Stimulated activated CD4-positive, alpha-beta T cell treated with anti-CD3 and anti-CD28 coated beads, Interleukin-1b, Interleukin-23, amount 100 ng/mL, for 1 hour (primary cell): ENCODE data around the gene LIME1.

ENCODE experiments used
- DNase-seq, 2 donors: peaks; one replicate each; pipeline ENCODE4 v3.0.0-alpha.2; 2020; ENCODE audit warnings: low read depth in 2 of 2

Gene LIME1

DNA sequence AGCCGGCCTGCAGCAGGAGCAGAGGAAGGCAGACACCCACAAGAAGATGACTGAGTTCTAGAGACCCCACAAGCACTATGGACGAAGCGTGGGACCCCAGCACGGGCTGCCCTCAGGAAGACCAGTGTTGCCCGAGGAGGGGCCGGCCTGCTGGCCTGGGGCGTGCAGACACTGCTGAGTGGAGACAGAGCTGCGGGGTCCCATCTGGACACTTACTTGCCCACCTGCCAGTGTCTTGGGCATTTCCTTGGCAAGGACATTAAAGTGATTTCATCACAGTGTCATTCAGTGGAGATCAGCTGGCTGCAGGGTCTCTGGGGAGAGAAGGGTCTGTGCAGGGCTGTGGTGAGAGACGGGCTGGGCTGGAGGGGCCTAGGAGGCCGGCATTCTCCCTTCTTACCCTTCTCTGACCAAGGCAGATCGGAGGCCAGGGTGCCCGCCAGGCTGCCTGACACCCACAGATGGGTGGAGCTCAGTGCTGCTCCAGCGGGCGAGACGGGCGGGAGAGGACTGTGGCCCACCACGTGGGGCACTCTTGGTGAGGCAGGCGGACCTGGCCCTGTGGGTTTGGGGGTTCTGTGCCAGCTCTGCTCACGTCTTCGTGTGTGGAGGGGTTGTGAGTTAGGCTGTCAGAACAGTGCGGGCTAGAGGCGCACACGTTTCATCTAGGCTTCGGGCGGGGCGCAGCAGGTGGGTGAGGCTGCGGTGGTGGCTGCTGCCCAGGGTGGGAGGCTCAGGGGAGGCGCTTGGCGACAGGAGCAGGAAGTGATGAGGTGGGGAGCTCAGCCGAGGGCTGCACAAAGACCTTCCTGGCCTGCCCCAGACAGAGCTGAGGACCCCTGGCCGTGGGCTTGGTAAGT is at the start of gene LIME1:
LIME1 (plus strand) TSS at position 806 of the 860 bp plus-strand sequence. CDS start 886 bp downstream, outside the sequence.
- no peak for DNase-seq

GRCh38 chr20:63687419-63688178 is 48.9 kb upstream of the LIME1 start:
- no peak for DNase-seq

- DNase-seq: no peak
Measured at GRCh38 chr20:63688228-63689045, 48.0 kb upstream of the LIME1 start.

DNA sequence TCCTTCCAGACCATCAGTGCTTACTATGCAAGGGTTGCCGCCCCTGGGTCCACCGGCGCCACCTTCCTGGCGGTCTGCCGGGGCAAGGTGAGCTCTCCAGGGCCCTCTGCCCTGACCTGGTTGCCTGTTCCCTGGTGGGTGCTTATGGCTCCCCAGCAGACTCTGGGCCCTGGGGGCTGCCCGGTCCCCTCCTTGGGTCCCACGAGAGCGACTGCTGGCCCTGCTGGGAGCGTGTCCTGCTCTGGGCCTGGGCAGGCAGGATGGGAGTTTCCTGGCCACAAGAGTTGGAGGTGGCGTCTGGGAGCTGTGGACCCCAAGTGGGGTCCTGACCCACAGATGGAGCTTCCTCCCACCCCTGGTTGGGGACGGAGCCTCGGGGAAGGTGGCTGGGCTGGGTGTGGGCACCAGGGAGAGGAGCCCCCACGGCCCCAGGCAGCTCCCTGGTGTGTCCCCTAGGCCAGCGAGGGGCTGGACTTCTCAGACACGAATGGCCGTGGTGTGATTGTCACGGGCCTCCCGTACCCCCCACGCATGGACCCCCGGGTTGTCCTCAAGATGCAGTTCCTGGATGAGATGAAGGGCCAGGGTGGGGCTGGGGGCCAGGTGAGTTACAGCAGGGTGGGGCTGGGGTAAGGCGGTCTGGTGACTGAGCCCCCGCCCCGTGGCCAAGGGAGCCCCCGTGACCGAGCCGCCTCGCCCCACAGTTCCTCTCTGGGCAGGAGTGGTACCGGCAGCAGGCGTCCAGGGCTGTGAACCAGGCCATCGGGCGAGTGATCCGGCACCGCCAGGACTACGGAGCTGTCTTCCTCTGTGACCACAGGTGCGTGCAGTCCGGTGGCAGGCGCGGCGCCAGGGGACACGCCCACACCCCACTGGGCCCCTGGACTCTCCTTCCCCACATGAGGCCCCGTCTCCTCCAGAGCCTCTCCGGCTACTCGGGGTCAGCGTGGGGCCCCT is 47.1 kb upstream of the LIME1 start:
- no peak for DNase-seq

DNA sequence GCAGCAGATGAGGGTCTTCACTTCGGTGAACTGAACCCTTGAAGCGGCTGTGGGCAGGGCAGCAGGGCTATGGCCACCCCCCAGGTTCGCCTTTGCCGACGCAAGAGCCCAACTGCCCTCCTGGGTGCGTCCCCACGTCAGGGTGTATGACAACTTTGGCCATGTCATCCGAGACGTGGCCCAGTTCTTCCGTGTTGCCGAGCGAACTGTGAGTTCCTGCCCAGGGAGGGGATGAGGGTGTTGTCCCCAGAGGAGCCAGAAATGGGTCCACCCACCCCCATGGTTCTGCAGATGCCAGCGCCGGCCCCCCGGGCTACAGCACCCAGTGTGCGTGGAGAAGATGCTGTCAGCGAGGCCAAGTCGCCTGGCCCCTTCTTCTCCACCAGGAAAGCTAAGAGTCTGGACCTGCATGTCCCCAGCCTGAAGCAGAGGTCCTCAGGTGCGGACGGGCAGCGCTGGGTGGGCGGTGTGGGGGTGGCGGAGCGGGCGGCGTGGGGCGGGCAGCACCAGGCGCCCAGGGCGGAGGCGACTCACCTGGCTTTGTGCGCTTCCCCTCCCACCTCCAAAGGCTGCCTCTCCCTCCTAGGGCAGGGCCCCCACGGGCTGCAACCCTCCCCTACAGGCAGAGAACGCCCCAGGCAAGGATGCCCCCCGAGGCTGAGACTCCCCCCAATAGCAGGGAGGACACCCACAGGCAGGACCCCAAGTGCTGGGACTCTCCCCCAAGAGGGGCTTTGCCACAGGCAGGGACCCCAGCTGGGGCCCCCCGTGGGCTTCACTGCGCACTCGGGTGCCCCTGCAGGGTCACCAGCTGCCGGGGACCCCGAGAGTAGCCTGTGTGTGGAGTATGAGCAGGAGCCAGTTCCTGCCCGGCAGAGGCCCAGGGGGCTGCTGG is 46.2 kb upstream of the LIME1 start:
- DNase-seq: no peak

GRCh38 chr20:63690898-63691710 is 45.4 kb upstream of the LIME1 start:
- DNase-seq: no peak

- no peak for DNase-seq
Measured at GRCh38 chr20:63691711-63692435, 44.6 kb upstream of the LIME1 start.

- no peak for DNase-seq
Measured at GRCh38 chr20:63692436-63693082, 43.9 kb upstream of the LIME1 start.

DNA sequence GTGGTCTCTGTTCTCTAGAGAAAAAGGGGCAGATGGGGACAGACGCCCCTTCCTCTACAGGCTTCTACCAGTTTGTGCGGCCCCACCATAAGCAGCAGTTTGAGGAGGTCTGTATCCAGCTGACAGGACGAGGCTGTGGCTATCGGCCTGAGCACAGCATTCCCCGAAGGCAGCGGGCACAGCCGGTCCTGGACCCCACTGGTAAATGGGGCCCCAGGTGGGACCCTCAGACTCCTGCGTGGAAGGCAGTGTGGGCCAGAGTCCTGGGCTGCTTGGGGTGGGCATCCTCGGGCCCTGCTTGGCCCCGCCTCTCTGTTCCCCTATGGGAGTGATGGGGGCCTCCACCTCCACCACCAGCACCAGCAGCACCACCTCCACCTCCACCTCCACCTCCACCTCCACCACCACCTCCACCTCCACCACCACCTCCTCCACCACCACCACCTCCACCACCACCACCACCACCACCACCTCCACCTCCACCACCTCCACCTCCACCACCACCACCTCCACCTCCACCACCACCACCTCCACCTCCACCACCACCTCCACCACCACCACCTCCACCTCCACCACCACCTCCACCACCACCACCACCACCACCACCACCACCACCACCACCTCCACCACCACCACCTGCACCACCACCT is 43.3 kb upstream of the LIME1 start:
- DNase-seq: no peak

DNA sequence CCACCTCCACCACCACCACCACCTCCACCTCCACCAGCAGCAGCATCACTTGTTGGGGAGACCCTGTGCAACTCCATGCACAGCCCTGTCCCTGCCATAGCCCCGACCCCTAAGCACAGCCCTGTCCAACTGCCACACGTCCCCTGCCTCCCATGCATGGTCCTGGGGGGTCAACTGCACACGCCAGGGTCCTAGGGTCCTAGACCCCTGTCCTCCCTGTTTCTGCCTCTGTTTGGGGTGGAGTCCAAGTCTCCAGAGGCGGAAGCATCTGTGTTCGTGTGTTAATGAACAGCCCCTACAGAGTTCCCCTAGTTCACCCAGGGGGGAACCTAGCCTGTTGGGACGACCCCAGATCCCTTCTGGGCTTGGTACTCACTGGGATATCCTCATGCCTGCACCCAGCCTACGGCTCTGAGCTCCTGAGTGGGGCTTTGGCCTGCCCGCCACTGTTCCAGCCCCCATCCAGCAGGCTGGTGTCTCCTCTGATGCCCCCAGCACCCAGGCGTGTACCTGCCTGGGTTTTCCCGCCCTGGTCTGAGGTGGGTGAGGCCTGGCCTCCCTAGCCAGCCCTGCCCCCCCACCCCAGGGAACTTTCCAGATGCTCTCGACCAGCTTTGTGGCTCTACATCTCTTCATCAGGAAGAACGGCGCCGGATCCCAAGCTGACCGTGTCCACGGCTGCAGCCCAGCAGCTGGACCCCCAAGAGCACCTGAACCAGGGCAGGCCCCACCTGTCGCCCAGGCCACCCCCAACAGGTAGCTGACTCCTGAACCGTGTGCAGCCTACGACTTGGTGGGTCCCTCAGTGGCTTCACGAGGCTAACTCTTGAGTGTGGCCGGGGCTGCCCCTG is 42.5 kb upstream of the LIME1 start:
- no peak for DNase-seq

DNA sequence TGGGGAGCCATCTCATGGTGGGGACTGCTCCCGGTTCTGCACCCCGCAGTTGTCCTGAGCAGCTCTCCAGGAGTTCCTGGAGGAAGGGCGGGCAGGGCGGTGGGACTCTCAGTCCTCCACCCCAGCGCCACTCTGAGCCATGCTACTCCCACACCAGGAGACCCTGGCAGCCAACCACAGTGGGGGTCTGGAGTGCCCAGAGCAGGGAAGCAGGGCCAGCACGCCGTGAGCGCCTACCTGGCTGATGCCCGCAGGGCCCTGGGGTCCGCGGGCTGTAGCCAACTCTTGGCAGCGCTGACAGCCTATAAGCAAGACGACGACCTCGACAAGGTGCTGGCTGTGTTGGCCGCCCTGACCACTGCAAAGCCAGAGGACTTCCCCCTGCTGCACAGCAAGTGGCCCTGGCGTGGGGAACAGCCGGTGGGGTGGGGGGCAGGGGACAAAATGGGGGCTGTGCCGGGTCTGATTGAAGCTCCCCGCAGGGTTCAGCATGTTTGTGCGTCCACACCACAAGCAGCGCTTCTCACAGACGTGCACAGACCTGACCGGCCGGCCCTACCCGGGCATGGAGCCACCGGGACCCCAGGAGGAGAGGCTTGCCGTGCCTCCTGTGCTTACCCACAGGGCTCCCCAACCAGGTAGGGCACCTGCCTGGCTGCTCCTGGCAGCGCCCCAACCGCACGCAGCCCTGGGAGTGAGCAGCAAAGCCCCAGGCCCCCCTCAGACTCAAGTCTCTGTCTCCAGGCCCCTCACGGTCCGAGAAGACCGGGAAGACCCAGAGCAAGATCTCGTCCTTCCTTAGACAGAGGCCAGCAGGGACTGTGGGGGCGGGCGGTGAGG is 41.7 kb upstream of the LIME1 start:
- DNase-seq: no peak

DNA sequence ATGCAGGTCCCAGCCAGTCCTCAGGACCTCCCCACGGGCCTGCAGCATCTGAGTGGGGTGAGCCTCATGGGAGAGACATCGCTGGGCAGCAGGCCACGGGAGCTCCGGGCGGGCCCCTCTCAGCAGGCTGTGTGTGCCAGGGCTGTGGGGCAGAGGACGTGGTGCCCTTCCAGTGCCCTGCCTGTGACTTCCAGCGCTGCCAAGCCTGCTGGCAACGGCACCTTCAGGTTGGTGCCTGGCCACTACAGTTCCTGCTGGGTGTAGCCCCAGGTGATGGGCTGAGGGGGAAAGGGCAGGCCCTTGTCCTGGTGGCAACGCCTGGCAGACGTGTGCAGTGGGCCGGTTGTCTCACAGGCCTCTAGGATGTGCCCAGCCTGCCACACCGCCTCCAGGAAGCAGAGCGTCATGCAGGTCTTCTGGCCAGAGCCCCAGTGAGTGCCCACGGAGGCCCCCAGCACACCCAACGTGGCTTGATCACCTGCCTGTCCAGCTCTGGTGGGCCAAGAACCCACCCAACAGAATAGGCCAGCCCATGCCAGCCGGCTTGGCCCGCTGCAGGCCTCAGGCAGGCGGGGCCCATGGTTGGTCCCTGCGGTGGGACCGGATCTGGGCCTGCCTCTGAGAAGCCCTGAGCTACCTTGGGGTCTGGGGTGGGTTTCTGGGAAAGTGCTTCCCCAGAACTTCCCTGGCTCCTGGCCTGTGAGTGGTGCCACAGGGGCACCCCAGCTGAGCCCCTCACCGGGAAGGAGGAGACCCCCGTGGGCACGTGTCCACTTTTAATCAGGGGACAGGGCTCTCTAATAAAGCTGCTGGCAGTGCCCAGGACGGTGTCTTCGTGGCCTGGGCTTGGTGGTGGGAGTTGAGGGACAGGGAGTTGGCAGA is 40.8 kb upstream of the LIME1 start:
- DNase-seq: no peak

- no peak for DNase-seq
Measured at GRCh38 chr20:63696306-63696627, 40.2 kb upstream of the LIME1 start.

GRCh38 chr20:63696628-63697356 is 39.7 kb upstream of the LIME1 start, which contains the start of gene TNFRSF6B:
TNFRSF6B (plus strand) TSS chr20:63696652; CDS start chr20:63696768, 116 bp downstream.
- DNase-seq: no peak
